Measurements from ENCODE around the gene SNHG17. TPM values are rescaled to one million over a fixed set of nuclear protein-coding genes. Genes with fewer than 3 reads are reported as not detected.
"Not testable (repeated sequence)": the region's sequence is repeated elsewhere in the genome, so short reads cannot be mapped to it uniquely, and the experiment has no call there.

Gene SNHG17
- total RNA-seq, 2 donors from 2014 or later, result 36.7 to 45.9 TPM

DNA sequence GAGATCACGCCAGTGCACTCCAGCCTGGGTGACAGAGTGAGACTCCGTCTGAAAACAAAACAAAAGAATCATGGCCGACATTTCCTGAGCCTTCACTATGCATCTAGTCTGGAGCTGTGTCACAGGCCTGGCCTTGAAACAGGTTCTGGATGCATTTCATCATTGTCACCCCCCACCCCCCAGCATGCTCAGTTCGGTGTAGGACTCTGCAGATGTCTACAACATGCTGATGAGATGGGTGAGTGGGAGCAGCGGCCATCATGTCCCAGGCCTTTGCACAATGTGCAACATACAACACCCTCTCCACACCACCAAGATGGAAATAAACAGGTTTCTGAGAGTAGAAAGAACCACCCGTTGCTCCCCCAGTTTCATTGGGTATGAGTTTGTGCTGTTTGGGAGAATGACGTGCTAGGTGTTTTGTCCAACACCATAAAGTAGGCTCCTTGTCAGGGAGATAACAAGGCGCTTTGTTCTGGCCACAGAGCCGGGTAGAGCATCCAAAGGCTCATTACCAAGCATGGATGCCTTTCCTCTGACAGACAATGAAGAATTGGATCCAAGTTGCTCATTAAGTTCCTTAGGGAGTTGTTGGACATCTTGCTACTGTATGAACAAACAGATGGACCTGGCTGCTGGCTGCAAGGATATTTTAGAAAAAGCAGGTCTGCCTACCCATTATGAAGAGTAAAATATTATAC is 22.1 kb downstream of the SNHG17 start:
- TF ChIP-seq, protein P1, sequence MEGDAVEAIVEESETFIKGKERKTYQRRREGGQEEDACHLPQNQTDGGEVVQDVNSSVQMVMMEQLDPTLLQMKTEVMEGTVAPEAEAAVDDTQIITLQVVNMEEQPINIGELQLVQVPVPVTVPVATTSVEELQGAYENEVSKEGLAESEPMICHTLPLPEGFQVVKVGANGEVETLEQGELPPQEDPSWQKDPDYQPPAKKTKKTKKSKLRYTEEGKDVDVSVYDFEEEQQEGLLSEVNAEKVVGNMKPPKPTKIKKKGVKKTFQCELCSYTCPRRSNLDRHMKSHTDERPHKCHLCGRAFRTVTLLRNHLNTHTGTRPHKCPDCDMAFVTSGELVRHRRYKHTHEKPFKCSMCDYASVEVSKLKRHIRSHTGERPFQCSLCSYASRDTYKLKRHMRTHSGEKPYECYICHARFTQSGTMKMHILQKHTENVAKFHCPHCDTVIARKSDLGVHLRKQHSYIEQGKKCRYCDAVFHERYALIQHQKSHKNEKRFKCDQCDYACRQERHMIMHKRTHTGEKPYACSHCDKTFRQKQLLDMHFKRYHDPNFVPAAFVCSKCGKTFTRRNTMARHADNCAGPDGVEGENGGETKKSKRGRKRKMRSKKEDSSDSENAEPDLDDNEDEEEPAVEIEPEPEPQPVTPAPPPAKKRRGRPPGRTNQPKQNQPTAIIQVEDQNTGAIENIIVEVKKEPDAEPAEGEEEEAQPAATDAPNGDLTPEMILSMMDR (conservative IDR thresholded peaks at IDR 0.05), result no peak
- H3K9me3 ChIP-seq (ENCODE audit: control insufficient read depth, low read length), result no peaks in the 10 kb centered on the region
- H3K27ac ChIP-seq (ENCODE audit: low read depth, low read length), result no peak overlapping the region
- Mint-ChIP-seq H3K27ac (no peak overlapping the region), H3K4me3 (no peak overlapping the region), H3K4me1 (peaks cover 2% of the 10 kb centered on the region), H3K27me3 (ENCODE audit: insufficient read depth) (no peaks in the 10 kb centered on the region), H3K36me3 (ENCODE audit: low read depth) (peaks cover 49% of the 10 kb centered on the region), H3K9me3 (peaks cover 8% of the 10 kb centered on the region)
- no peaks in the 10 kb centered on the region for H3K4me1 ChIP-seq (ENCODE audit: control insufficient read depth, insufficient read depth, low read length)
- no peak overlapping the region for H3K9ac ChIP-seq (ENCODE audit: extremely low read depth, low read length, poor library complexity, severe bottlenecking)
- no peak overlapping the region for H3K4me3 ChIP-seq (ENCODE audit: low read length)
- no peaks in the 10 kb centered on the region for H3K27me3 ChIP-seq (ENCODE audit: control insufficient read depth, insufficient read depth, low read length, poor library complexity, severe bottlenecking)
- 93 to 94% methylated on average over 5 to 8 of the region's 9 CpGs for WGBS, 2 experiments (ENCODE audit: insufficient coverage in 1 of 2, insufficient read length in 1 of 2)
- H3K36me3 ChIP-seq (ENCODE audit: control insufficient read depth, insufficient read depth, low read length), result peaks cover 51% of the 10 kb centered on the region
- peak; percentile 32 for DNase-seq

GRCh38 chr20:38407822-38408221 is 27.3 kb downstream of the SNHG17 start:
- peaks cover 27% of the 10 kb centered on the region for H3K9me3 ChIP-seq (ENCODE audit: control insufficient read depth, low read length)
- peaks cover 19% of the 10 kb centered on the region for H3K36me3 ChIP-seq (ENCODE audit: control insufficient read depth, insufficient read depth, low read length)
- H3K27ac Mint-ChIP-seq; H3K4me3 ChIP-seq (ENCODE audit: low read length); H3K27me3 Mint-ChIP-seq (ENCODE audit: insufficient read depth); DNase-seq; H3K27ac ChIP-seq (ENCODE audit: low read depth, low read length); H3K4me1 Mint-ChIP-seq; H3K4me3 Mint-ChIP-seq; H3K4me1 ChIP-seq (ENCODE audit: control insufficient read depth, insufficient read depth, low read length); H3K27me3 ChIP-seq (ENCODE audit: control insufficient read depth, insufficient read depth, low read length, poor library complexity, severe bottlenecking); H3K9ac ChIP-seq (ENCODE audit: extremely low read depth, low read length, poor library complexity, severe bottlenecking): not testable (repeated sequence)
- H3K36me3 Mint-ChIP-seq (ENCODE audit: low read depth), result peaks cover 40% of the 10 kb centered on the region
- 89 to 100% methylated on average over 3 to 6 of the region's 9 CpGs for WGBS, 2 experiments (ENCODE audit: insufficient coverage in 1 of 2, insufficient read length in 1 of 2)
- H3K9me3 Mint-ChIP-seq, result peaks cover 44% of the 10 kb centered on the region

- Mint-ChIP-seq H3K4me3 (no peak overlapping the region), H3K9me3 (peaks cover 44% of the 10 kb centered on the region), H3K36me3 (ENCODE audit: low read depth) (peaks cover 35% of the 10 kb centered on the region), H3K4me1 (no peaks in the 10 kb centered on the region), H3K27me3 (ENCODE audit: insufficient read depth) (no peaks in the 10 kb centered on the region), H3K27ac (no peak overlapping the region)
- no peaks in the 10 kb centered on the region for H3K27me3 ChIP-seq (ENCODE audit: control insufficient read depth, insufficient read depth, low read length, poor library complexity, severe bottlenecking)
- DNase-seq, result peak; percentile 13
- H3K4me1 ChIP-seq (ENCODE audit: control insufficient read depth, insufficient read depth, low read length), result no peaks in the 10 kb centered on the region
- no peak overlapping the region for H3K27ac ChIP-seq (ENCODE audit: low read depth, low read length)
- WGBS, 2 experiments (ENCODE audit: insufficient coverage in 1 of 2, insufficient read length in 1 of 2), result 92 to 100% methylated on average over 15 to 29 of the region's 29 CpGs
- no peak overlapping the region for H3K9ac ChIP-seq (ENCODE audit: extremely low read depth, low read length, poor library complexity, severe bottlenecking)
- H3K9me3 ChIP-seq (ENCODE audit: control insufficient read depth, low read length), result peaks cover 27% of the 10 kb centered on the region
- TF ChIP-seq, protein P1 (conservative IDR thresholded peaks at IDR 0.05), result no peak
- peaks cover 14% of the 10 kb centered on the region for H3K36me3 ChIP-seq (ENCODE audit: control insufficient read depth, insufficient read depth, low read length)
- H3K4me3 ChIP-seq (ENCODE audit: low read length), result no peak overlapping the region
Observed at GRCh38 chr20:38407321-38407720, 27.8 kb downstream of the SNHG17 start.

Data from endodermal cell (in vitro differentiated cells).